Activated T-helper 9 cell treated with anti-CD3 and anti-CD28 coated beads, Interleukin-2, amount 50 U/mL, for 16 hours (primary cell): ENCODE measurements around the gene LTBP1.

ENCODE experiments used
- DNase-seq: peaks from one replicate; pipeline ENCODE4 v3.0.0-alpha.2; 2020; ENCODE audit warnings: low read depth

LTBP1 gene

GRCh38 chr2:33116799-33117198 is 170.0 kb downstream of the LTBP1 start:
- no peak for DNase-seq

GRCh38 chr2:33118651-33119050 is 171.9 kb downstream of the LTBP1 start:
- no peak for DNase-seq

- no peak for DNase-seq
Observed at GRCh38 chr2:33121416-33121815, 174.7 kb downstream of the LTBP1 start.

- no peak for DNase-seq
Observed at GRCh38 chr2:33121925-33122324, 175.2 kb downstream of the LTBP1 start.

- DNase-seq: no peak
Observed at GRCh38 chr2:33122726-33123125, 176.0 kb downstream of the LTBP1 start.

GRCh38 chr2:33123216-33123615 is 176.5 kb downstream of the LTBP1 start:
- no peak for DNase-seq

- DNase-seq: no peak
Observed at GRCh38 chr2:33126552-33126951, 179.8 kb downstream of the LTBP1 start.

- no peak for DNase-seq
Observed at GRCh38 chr2:33126958-33127357, 180.2 kb downstream of the LTBP1 start.

- DNase-seq: no peak
Observed at GRCh38 chr2:33129263-33130053, 182.7 kb downstream of the LTBP1 start.

- no peak for DNase-seq
Observed at GRCh38 chr2:33130054-33130447, 183.3 kb downstream of the LTBP1 start.

GRCh38 chr2:33130544-33130943 is 183.8 kb downstream of the LTBP1 start:
- no peak for DNase-seq

- DNase-seq: no peak
Observed at GRCh38 chr2:33131111-33131510, 184.4 kb downstream of the LTBP1 start.

- DNase-seq: no peak
Observed at GRCh38 chr2:33131749-33132148, 185.0 kb downstream of the LTBP1 start.

- no peak for DNase-seq
Observed at GRCh38 chr2:33133454-33133952, 186.8 kb downstream of the LTBP1 start.

GRCh38 chr2:33134086-33134771 is 187.5 kb downstream of the LTBP1 start:
- no peak for DNase-seq

- DNase-seq: no peak
Observed at GRCh38 chr2:33134791-33135560, 188.2 kb downstream of the LTBP1 start.

- no peak for DNase-seq
Observed at GRCh38 chr2:33135645-33136044, 188.9 kb downstream of the LTBP1 start.

GRCh38 chr2:33136056-33136455 is 189.3 kb downstream of the LTBP1 start:
- no peak for DNase-seq

GRCh38 chr2:33136566-33136965 is 189.8 kb downstream of the LTBP1 start:
- DNase-seq: no peak

GRCh38 chr2:33137331-33137730 is 190.6 kb downstream of the LTBP1 start:
- DNase-seq: no peak

GRCh38 chr2:33139949-33140348 is 193.2 kb downstream of the LTBP1 start:
- DNase-seq: no peak

GRCh38 chr2:33141476-33141875 is 194.7 kb downstream of the LTBP1 start:
- no peak for DNase-seq

GRCh38 chr2:33142810-33143209 is 196.1 kb downstream of the LTBP1 start:
- DNase-seq: no peak
